SK-N-SH (cell line): ENCODE data around the gene GLIS1. TPM values are rescaled to one million over a fixed set of nuclear protein-coding genes. Genes with fewer than 3 reads are reported as not detected.

Experiments used
- CTCF ChIA-PET: fragments of 300-600, 350-600 bp; formaldehyde crosslinking; extraction: SDS; loops from one replicate; lab custom pipeline; 2021; lab: Yijun Ruan, JAX
- POLR2A ChIA-PET: fragments of 350-600 bp; sonication (Branson Sonifier 250); formaldehyde crosslinking; extraction: SDS; loops from one replicate; lab custom pipeline; 2020; ENCODE audit warnings: antibody characterized with exemption, inconsistent platforms; lab: Yijun Ruan, JAX
- DNase-seq: peaks from one replicate; pipeline ENCODE4 v3.0.0; 2012
- H2AFZ ChIP-seq: fragments of 200-600 bp; sonication (generic); 2 replicates; pipeline ENCODE4 v1.8.1; 2016; ENCODE audit warnings: antibody characterized with exemption, mild to moderate bottlenecking, low read depth
- H3F3A ChIP-seq: fragments of 200-600 bp; sonication (generic); replicated peaks from 2 replicates; pipeline ENCODE3; 2016; ENCODE audit warnings: antibody characterized with exemption, mild to moderate bottlenecking; ENCODE audit not compliant: insufficient read depth
- H3K27ac ChIP-seq, 2 experiments: fragments of 200-500 bp in 1 of 2; fragments of 200-600 bp in 1 of 2; sonication (Bioruptor generic) in 1 of 2; sonication (generic), shearing (Covaris generic) in 1 of 2; 2 replicates each; pipeline versions ENCODE4 v1.5.1 to v1.6.1; 2014 to 2016; ENCODE audit warnings: low read depth in 2 of 2, inconsistent platforms in 1 of 2, low read length in 1 of 2, mild to moderate bottlenecking in 1 of 2, mixed read lengths in 1 of 2
- H3K27me3 ChIP-seq: fragments of 200-600 bp; sonication (generic), shearing (Covaris generic); 2 replicates; pipeline ENCODE4 v1.6.1; 2016; ENCODE audit warnings: mixed run types; ENCODE audit not compliant: insufficient read depth
- H3K36me3 ChIP-seq, 2 experiments: fragments of 200-500 bp in 1 of 2; fragments of 200-600 bp in 1 of 2; sonication (Bioruptor generic) in 1 of 2; sonication (generic) in 1 of 2; replicated peaks in 1 of 2; 2 replicates each; pipeline versions ENCODE3 to v1.5.1; 2014 to 2016; ENCODE audit warnings: low read length in 1 of 2, mild to moderate bottlenecking in 1 of 2; ENCODE audit not compliant: insufficient read depth in 2 of 2, control insufficient read depth in 1 of 2
- H3K4me1 ChIP-seq, 2 experiments: fragments of 200-500 bp in 1 of 2; fragments of 200-600 bp in 1 of 2; sonication (Bioruptor generic) in 1 of 2; sonication (generic), shearing (Covaris generic) in 1 of 2; 2 replicates each; pipeline versions ENCODE4 v1.5.1 to v1.6.1; 2014 to 2016; ENCODE audit warnings: low read depth in 1 of 2, low read length in 1 of 2, mixed run types in 1 of 2; ENCODE audit not compliant: insufficient read depth in 2 of 2, control insufficient read depth in 1 of 2
- H3K4me2 ChIP-seq: fragments of 200-600 bp; sonication (generic), shearing (Covaris generic); 2 replicates; pipeline ENCODE4 v1.6.1; 2017; ENCODE audit warnings: mixed run types
- H3K4me3 ChIP-seq, 2 experiments: fragments of 200-500 bp in 1 of 2; fragments of 200-600 bp in 1 of 2; sonication (Bioruptor generic) in 1 of 2; sonication (generic), shearing (Covaris generic) in 1 of 2; 2 replicates each; pipeline versions ENCODE4 v1.5.1 to v1.8.1; 2014 to 2016; ENCODE audit warnings: low read depth in 2 of 2, inconsistent platforms in 1 of 2, low read length in 1 of 2, mild to moderate bottlenecking in 1 of 2, mixed read lengths in 1 of 2, moderate library complexity in 1 of 2
- H3K79me2 ChIP-seq: fragments of 200-600 bp; sonication (generic); 2 replicates; pipeline ENCODE4 v1.8.1; 2017; ENCODE audit warnings: mild to moderate bottlenecking; ENCODE audit not compliant: insufficient read depth
- H3K9ac ChIP-seq: fragments of 200-600 bp; sonication (generic); 2 replicates; pipeline ENCODE4 v1.6.1; 2017; ENCODE audit warnings: mixed run types
- H3K9me2 ChIP-seq: fragments of 200-600 bp; sonication (generic); 2 replicates; pipeline ENCODE4 v1.6.1; 2017; ENCODE audit warnings: mixed run types
- H3K9me3 ChIP-seq: fragments of 200-600 bp; sonication (generic); 2 replicates; pipeline ENCODE4 v1.6.1; 2017; ENCODE audit warnings: mixed run types, mild to moderate bottlenecking, moderate library complexity
- H4K20me1 ChIP-seq: fragments of 200-600 bp; sonication (generic); 2 replicates; pipeline ENCODE4 v1.6.1; 2017; ENCODE audit warnings: mild to moderate bottlenecking, mixed run types; ENCODE audit not compliant: insufficient read depth
- EP300 ChIP-seq, 2 experiments: IDR thresholded peaks; 2 replicates each; pipeline versions ENCODE4 v1.4.0 to v1.6.1; 2012; ENCODE audit warnings: borderline replicate concordance in 1 of 2, low read depth in 1 of 2, low read length in 1 of 2
- EZH2phosphoT487 ChIP-seq: fragments of 200-600 bp; sonication (generic); IDR thresholded peaks from 2 replicates; pipeline ENCODE4 v1.6.1; 2017; ENCODE audit warnings: low read depth, mixed run types, mild to moderate bottlenecking, antibody characterized with exemption, moderate library complexity, borderline replicate concordance
- FOXJ3 ChIP-seq: sonication (generic); formaldehyde crosslinking; IDR thresholded peaks from 2 replicates; pipeline ENCODE4 v1.5.1; 2020; ENCODE audit warnings: mild to moderate bottlenecking, missing genetic modification reagents
- FOXM1 ChIP-seq: IDR thresholded peaks from 2 replicates; pipeline ENCODE4 v1.4.0; 2012; ENCODE audit warnings: low read depth, mild to moderate bottlenecking
- GATA2 ChIP-seq: sonication (generic); formaldehyde crosslinking; IDR thresholded peaks from 2 replicates; pipeline ENCODE4 v1.5.0; 2020; ENCODE audit warnings: mild to moderate bottlenecking, missing genetic modification reagents
- JUND ChIP-seq: IDR thresholded peaks from 2 replicates; pipeline ENCODE4 v1.4.0; 2012
- MEF2A ChIP-seq: IDR thresholded peaks from 2 replicates; pipeline ENCODE4 v1.4.0; 2012; ENCODE audit warnings: low read depth, borderline replicate concordance
- NFIC ChIP-seq: IDR thresholded peaks from 2 replicates; pipeline ENCODE4 v1.4.0; 2012; ENCODE audit warnings: borderline replicate concordance
- NRF1 ChIP-seq: IDR thresholded peaks from 2 replicates; pipeline ENCODE4 v1.6.1; 2012; ENCODE audit warnings: low read depth, mild to moderate bottlenecking, low read length
- RFX5 ChIP-seq: IDR thresholded peaks from 2 replicates; pipeline ENCODE4 v1.6.1; 2012; ENCODE audit warnings: mild to moderate bottlenecking, improper control_type of control experiment, low read length
- SIN3A ChIP-seq: IDR thresholded peaks from 2 replicates; pipeline ENCODE4 v1.6.1; 2012; ENCODE audit warnings: low read depth, mild to moderate bottlenecking, low read length, moderate library complexity, borderline replicate concordance
- SMC3 ChIP-seq: IDR thresholded peaks from 2 replicates; pipeline ENCODE4 v1.6.1; 2012; ENCODE audit warnings: low read depth, low read length, improper control_type of control experiment
- TCF12 ChIP-seq: IDR thresholded peaks from 2 replicates; pipeline ENCODE4 v1.4.0; 2012
- YY1 ChIP-seq: IDR thresholded peaks from 2 replicates; pipeline ENCODE4 v1.4.0; 2012; ENCODE audit warnings: low read depth, mild to moderate bottlenecking
- WGBS: methylation state at CpG from one replicate; pipeline ENCODE4 v1.1.6; 2017; ENCODE audit warnings: low lambda C conversion rate; 5-methylcytosine and 5-hydroxymethylcytosine counted together
- polyA plus RNA-seq, 3 experiments: library from polyadenylated mRNA; depleted of rRNA; stranded (reverse); fragments of >200 nt; gene quantifications; 2 replicates each; pipeline ENCODE4 v1.2.3, GENCODE V29; 2012
- TF ChIP-seq, protein P1 (sequence below): fragments of 150-350 bp; IDR thresholded peaks from 2 replicates; pipeline ENCODE4 v1.6.1; 2016; ENCODE audit warnings: mild to moderate bottlenecking, low read depth, low read length
- TF ChIP-seq, protein P2 (sequence below): IDR thresholded peaks from 2 replicates; pipeline ENCODE4 v1.6.1; 2012; ENCODE audit warnings: mild to moderate bottlenecking, low read depth, low read length, moderate library complexity
- TF ChIP-seq, protein P3 (sequence below): IDR thresholded peaks from 2 replicates; pipeline ENCODE4 v1.4.0; 2012; ENCODE audit warnings: low read depth, borderline replicate concordance
- TF ChIP-seq, protein P4 (sequence below): IDR thresholded peaks from 2 replicates; pipeline ENCODE4; 2012

GLIS1 gene
- polyA plus RNA-seq, 1 of the 3 experiments (the other 2 are of a cell fraction), result 0.13 TPM

DNA sequence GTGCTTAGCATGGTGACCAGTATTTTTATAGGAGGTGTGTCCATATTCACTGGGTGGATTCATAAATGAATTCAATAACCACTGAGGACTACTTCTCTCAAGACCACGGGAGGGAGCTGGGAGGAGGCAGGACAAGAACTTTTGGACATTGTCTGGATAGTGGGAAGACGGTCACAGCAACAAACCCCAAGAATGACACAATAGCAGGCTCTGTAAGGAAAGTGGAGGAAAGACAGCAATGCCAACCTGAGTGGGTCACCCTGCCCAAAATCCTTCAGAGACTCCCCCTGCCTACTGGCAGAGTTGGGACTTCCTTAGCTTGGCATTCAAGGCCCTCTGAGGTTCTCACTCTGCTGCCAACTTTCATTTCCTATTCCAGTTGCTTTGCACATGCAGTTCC is 42.0 kb downstream of the GLIS1 start:
- Histone ChIP-seq H2AFZ (no peak overlapping the region), H3K27me3 (no peaks in the 10 kb centered on the region), H3K9me2 (no peaks in the 10 kb centered on the region), H3K36me3 (no peaks in the 10 kb centered on the region), H3K4me1 (peaks cover 0 to 9% of the 10 kb centered on the region in 2 experiments; a peak in 1 of 4 replicates), H3K4me2 (no peak overlapping the region), H3K9ac (no peak overlapping the region), H3K4me3 (no peak overlapping the region), H3F3A (no peaks in the 10 kb centered on the region), H3K27ac (no peak overlapping the region), H3K79me2 (no peaks in the 10 kb centered on the region), H4K20me1 (no peaks in the 10 kb centered on the region), H3K9me3 (no peaks in the 10 kb centered on the region)
- CTCF ChIA-PET, result interaction anchor here (1.5 to 3.0 kb wide), 2 partner anchors 9 to 211 kb away, joined by 3 to 15 read pairs; no protein-coding TSS in a partner anchor
- no peak for DNase-seq
- TF ChIP-seq, protein P1, sequence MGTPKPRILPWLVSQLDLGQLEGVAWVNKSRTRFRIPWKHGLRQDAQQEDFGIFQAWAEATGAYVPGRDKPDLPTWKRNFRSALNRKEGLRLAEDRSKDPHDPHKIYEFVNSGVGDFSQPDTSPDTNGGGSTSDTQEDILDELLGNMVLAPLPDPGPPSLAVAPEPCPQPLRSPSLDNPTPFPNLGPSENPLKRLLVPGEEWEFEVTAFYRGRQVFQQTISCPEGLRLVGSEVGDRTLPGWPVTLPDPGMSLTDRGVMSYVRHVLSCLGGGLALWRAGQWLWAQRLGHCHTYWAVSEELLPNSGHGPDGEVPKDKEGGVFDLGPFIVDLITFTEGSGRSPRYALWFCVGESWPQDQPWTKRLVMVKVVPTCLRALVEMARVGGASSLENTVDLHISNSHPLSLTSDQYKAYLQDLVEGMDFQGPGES, result no peak
- TF ChIP-seq, protein P2, sequence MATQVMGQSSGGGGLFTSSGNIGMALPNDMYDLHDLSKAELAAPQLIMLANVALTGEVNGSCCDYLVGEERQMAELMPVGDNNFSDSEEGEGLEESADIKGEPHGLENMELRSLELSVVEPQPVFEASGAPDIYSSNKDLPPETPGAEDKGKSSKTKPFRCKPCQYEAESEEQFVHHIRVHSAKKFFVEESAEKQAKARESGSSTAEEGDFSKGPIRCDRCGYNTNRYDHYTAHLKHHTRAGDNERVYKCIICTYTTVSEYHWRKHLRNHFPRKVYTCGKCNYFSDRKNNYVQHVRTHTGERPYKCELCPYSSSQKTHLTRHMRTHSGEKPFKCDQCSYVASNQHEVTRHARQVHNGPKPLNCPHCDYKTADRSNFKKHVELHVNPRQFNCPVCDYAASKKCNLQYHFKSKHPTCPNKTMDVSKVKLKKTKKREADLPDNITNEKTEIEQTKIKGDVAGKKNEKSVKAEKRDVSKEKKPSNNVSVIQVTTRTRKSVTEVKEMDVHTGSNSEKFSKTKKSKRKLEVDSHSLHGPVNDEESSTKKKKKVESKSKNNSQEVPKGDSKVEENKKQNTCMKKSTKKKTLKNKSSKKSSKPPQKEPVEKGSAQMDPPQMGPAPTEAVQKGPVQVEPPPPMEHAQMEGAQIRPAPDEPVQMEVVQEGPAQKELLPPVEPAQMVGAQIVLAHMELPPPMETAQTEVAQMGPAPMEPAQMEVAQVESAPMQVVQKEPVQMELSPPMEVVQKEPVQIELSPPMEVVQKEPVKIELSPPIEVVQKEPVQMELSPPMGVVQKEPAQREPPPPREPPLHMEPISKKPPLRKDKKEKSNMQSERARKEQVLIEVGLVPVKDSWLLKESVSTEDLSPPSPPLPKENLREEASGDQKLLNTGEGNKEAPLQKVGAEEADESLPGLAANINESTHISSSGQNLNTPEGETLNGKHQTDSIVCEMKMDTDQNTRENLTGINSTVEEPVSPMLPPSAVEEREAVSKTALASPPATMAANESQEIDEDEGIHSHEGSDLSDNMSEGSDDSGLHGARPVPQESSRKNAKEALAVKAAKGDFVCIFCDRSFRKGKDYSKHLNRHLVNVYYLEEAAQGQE, result no peak
- no peak for TF ChIP-seq NRF1
- no peak for TF ChIP-seq TCF12
- TF ChIP-seq SMC3, result no peak
- no peak for TF ChIP-seq RFX5
- TF ChIP-seq, protein P3, sequence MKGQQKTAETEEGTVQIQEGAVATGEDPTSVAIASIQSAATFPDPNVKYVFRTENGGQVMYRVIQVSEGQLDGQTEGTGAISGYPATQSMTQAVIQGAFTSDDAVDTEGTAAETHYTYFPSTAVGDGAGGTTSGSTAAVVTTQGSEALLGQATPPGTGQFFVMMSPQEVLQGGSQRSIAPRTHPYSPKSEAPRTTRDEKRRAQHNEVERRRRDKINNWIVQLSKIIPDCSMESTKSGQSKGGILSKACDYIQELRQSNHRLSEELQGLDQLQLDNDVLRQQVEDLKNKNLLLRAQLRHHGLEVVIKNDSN, result no peak
- no peak for TF ChIP-seq JUND
- TF ChIP-seq EZH2phosphoT487, result no peak
- TF ChIP-seq, protein P4, sequence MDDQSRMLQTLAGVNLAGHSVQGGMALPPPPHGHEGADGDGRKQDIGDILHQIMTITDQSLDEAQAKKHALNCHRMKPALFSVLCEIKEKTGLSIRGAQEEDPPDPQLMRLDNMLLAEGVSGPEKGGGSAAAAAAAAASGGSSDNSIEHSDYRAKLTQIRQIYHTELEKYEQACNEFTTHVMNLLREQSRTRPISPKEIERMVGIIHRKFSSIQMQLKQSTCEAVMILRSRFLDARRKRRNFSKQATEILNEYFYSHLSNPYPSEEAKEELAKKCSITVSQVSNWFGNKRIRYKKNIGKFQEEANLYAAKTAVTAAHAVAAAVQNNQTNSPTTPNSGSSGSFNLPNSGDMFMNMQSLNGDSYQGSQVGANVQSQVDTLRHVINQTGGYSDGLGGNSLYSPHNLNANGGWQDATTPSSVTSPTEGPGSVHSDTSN, result no peak
- no peak for TF ChIP-seq FOXJ3
- TF ChIP-seq NFIC, result no peak
- no peak for TF ChIP-seq EP300 (IDR thresholded peaks at IDR 0.05; ENCODE audit: borderline replicate concordance in 1 of 2, low read depth in 1 of 2, low read length in 1 of 2)
- no peak for TF ChIP-seq MEF2A
- TF ChIP-seq YY1, result no peak
- TF ChIP-seq FOXM1, result no peak
- TF ChIP-seq GATA2, result no peak
- TF ChIP-seq SIN3A, result no peak
- 76% methylated on average over 2 of the region's 2 CpGs for WGBS
- POLR2A ChIA-PET, result no interaction called here
